ENCODE results near the gene TMEM151B. TPM values are rescaled to one million over a fixed set of nuclear protein-coding genes. Genes with fewer than 3 reads are reported as not detected.

The TMEM151B gene
- total and polyA plus RNA-seq, 2 of the 13 experiments (the other 11 are each of a cell fraction or from before 2014, with no cell fraction given): not detected

GRCh38 chr6:44249082-44249748 is 21.0 kb upstream of the TMEM151B start (continued):
- peak; percentile 29 for TF ChIP-seq AGO2 (optimal IDR thresholded peaks at IDR 0.05; ENCODE audit: low read depth, low read length)
- TF ChIP-seq HNRNPUL1 (IDR thresholded peaks at IDR 0.05; ENCODE audit: low read depth, low read length): no peak
- no peak for TF ChIP-seq KLF16 (CRISPR knock-in tag; IDR thresholded peaks at IDR 0.05)
- TF ChIP-seq HDAC2 (CRISPR knock-in tag; IDR thresholded peaks at IDR 0.05): no peak
- TF ChIP-seq, protein P1, sequence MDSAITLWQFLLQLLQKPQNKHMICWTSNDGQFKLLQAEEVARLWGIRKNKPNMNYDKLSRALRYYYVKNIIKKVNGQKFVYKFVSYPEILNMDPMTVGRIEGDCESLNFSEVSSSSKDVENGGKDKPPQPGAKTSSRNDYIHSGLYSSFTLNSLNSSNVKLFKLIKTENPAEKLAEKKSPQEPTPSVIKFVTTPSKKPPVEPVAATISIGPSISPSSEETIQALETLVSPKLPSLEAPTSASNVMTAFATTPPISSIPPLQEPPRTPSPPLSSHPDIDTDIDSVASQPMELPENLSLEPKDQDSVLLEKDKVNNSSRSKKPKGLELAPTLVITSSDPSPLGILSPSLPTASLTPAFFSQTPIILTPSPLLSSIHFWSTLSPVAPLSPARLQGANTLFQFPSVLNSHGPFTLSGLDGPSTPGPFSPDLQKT (CRISPR knock-in tag; IDR thresholded peaks at IDR 0.05; ENCODE audit: borderline replicate concordance): 0 out of 2 replicates have a peak, but pooled peaks have one; percentile 13

DNA sequence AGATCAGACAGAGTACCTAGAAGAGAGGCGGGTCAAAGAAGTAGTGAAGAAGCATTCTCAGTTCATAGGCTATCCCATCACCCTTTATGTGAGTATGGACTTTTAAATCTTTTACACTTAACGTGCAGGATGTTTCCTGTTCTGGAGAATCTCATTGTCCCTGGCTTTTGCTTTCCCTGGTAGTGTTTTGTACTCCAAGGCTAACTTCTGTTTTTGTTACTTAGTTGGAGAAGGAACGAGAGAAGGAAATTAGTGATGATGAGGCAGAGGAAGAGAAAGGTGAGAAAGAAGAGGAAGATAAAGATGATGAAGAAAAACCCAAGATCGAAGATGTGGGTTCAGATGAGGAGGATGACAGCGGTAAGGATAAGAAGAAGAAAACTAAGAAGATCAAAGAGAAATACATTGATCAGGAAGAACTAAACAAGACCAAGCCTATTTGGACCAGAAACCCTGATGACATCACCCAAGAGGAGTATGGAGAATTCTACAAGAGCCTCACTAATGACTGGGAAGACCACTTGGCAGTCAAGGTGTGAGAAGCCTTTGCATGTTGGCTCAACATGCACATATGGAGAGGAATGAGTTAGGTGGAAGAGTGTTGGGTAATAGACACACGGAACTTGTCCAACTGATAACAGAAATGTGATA is 20.1 kb upstream of the TMEM151B start:
- no peaks in the 10 kb centered on the region; a peak in 1 of 5 replicates for H3K27me3 ChIP-seq (ENCODE audit: control insufficient read depth in 1 of 2, insufficient read depth in 2 of 2, low read length in 2 of 2)
- DNase-seq (ENCODE audit: low spot score) (no peak), FAIRE-seq (no peak), ATAC-seq (no peak)
- peaks cover 82% of the 10 kb centered on the region for H4K20me1 ChIP-seq (ENCODE audit: insufficient read depth, low read length)
- H3K4me3 ChIP-seq (replicated peaks in 1 of 3; ENCODE audit: insufficient read depth in 1 of 3, low read depth in 2 of 3, low read length in 3 of 3): no peak overlapping the region; a peak in 1 of 6 replicates
- peaks cover 43 to 69% of the 10 kb centered on the region in 2 experiments for H3K36me3 ChIP-seq (replicated peaks in 1 of 2; ENCODE audit: control insufficient read depth in 1 of 2, insufficient read depth in 2 of 2, low read length in 2 of 2)
- peak overlapping the region; percentile 85 for H3K4me2 ChIP-seq (ENCODE audit: low read depth, low read length)
- ChIA-PET POLR2A (interaction anchor here (2.7 kb wide), 1 partner anchor 58 kb away, joined by 6 read pairs; no protein-coding TSS in a partner anchor), CTCF (ENCODE audit: low intra/inter-chr PET ratio, low total read pairs) (no interaction called here)
- H2AFZ ChIP-seq (ENCODE audit: low read length): no peak overlapping the region
- no peak overlapping the region for H3K9ac ChIP-seq (ENCODE audit: insufficient read depth, low read depth, low read length)
- in situ Hi-C loops (cut with HindIII; ENCODE audit: extremely low pct_ligation_motif_present, low pct_unique_long_range_greater_than_20kb): no loop called here
- WGBS (ENCODE audit: low lambda C conversion rate): 90% methylated on average over 6 of the region's 6 CpGs
- BruUV-seq (replicated peaks): no TSS peak
- H3K4me1 ChIP-seq (ENCODE audit: insufficient read depth, low read length): peaks cover 70% of the 10 kb centered on the region
- no peaks in the 10 kb centered on the region for H3K9me3 ChIP-seq (ENCODE audit: low read length)
- H3K27ac ChIP-seq (ENCODE audit: extremely low read length, insufficient read depth, low read length): no peak overlapping the region
- intact Hi-C loops (cut with micrococcal nuclease; ENCODE audit: unreplicated experiment): loop anchor here (5.0 kb wide), 1 partner anchor 153 kb away; no protein-coding TSS in a partner anchor
- H3K79me2 ChIP-seq (ENCODE audit: insufficient read depth, low read length): peaks cover 58% of the 10 kb centered on the region
- TF ChIP-seq ZBTB21 (CRISPR knock-in tag; IDR thresholded peaks at IDR 0.05) (no peak), CBX5 (CRISPR knock-in tag; IDR thresholded peaks at IDR 0.05; ENCODE audit: borderline replicate concordance) (no peak), CREB1 (IDR thresholded peaks at IDR 0.05) (peak; percentile 55; the same call in 1 of the 2 replicates), CREB1 (CRISPR knock-in tag; IDR thresholded peaks at IDR 0.05) (0 out of 2 replicates have a peak, but pooled peaks have one; percentile 15), ZNF569 (CRISPR knock-in tag; IDR thresholded peaks at IDR 0.05; ENCODE audit: borderline replicate concordance) (no peak), HOXA5 (CRISPR knock-in tag; IDR thresholded peaks at IDR 0.05) (no peak)
- TF ChIP-seq, protein P2, sequence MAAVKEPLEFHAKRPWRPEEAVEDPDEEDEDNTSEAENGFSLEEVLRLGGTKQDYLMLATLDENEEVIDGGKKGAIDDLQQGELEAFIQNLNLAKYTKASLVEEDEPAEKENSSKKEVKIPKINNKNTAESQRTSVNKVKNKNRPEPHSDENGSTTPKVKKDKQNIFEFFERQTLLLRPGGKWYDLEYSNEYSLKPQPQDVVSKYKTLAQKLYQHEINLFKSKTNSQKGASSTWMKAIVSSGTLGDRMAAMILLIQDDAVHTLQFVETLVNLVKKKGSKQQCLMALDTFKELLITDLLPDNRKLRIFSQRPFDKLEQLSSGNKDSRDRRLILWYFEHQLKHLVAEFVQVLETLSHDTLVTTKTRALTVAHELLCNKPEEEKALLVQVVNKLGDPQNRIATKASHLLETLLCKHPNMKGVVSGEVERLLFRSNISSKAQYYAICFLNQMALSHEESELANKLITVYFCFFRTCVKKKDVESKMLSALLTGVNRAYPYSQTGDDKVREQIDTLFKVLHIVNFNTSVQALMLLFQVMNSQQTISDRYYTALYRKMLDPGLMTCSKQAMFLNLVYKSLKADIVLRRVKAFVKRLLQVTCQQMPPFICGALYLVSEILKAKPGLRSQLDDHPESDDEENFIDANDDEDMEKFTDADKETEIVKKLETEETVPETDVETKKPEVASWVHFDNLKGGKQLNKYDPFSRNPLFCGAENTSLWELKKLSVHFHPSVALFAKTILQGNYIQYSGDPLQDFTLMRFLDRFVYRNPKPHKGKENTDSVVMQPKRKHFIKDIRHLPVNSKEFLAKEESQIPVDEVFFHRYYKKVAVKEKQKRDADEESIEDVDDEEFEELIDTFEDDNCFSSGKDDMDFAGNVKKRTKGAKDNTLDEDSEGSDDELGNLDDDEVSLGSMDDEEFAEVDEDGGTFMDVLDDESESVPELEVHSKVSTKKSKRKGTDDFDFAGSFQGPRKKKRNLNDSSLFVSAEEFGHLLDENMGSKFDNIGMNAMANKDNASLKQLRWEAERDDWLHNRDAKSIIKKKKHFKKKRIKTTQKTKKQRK (IDR thresholded peaks at IDR 0.05; ENCODE audit: low read length): no peak
- TF ChIP-seq, protein P3, sequence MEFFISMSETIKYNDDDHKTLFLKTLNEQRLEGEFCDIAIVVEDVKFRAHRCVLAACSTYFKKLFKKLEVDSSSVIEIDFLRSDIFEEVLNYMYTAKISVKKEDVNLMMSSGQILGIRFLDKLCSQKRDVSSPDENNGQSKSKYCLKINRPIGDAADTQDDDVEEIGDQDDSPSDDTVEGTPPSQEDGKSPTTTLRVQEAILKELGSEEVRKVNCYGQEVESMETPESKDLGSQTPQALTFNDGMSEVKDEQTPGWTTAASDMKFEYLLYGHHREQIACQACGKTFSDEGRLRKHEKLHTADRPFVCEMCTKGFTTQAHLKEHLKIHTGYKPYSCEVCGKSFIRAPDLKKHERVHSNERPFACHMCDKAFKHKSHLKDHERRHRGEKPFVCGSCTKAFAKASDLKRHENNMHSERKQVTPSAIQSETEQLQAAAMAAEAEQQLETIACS (CRISPR knock-in tag; IDR thresholded peaks at IDR 0.05): no peak
- TF ChIP-seq, protein P4, sequence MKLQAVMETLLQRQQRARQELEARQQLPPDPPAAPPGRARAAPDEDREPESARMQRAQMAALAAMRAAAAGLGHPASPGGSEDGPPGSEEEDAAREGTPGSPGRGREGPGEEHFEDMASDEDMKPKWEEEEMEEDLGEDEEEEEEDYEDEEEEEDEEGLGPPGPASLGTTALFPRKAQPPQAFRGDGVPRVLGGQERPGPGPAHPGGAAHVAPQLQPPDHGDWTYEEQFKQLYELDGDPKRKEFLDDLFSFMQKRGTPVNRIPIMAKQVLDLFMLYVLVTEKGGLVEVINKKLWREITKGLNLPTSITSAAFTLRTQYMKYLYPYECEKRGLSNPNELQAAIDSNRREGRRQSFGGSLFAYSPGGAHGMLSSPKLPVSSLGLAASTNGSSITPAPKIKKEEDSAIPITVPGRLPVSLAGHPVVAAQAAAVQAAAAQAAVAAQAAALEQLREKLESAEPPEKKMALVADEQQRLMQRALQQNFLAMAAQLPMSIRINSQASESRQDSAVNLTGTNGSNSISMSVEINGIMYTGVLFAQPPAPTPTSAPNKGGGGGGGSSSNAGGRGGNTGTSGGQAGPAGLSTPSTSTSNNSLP (IDR thresholded peaks at IDR 0.05; ENCODE audit: low read depth, low read length): no peak

Measured in HepG2 (cell line).